ENCODE data around the gene ZBTB1. TPM values are rescaled to one million over a fixed set of nuclear protein-coding genes. Genes with fewer than 3 reads are reported as not detected.
A peak's percentile ranks its signal among the peaks of the same experiment; 100 is the strongest.

Gene ZBTB1
- 28.0 and 33.0 TPM in 2 replicates for total RNA-seq (2014; rRNA removed; shearing (Covaris generic))

GRCh38 chr14:64504310-64504896 is at the start of gene ZBTB1:
Gene ZBTB1, plus strand, starts transcription at chr14:64504770. Its CDS starts 16,735 bp downstream, at chr14:64521505.
- DNase-seq (ENCODE audit: low read depth), result peak; percentile 86

- no peak for DNase-seq (ENCODE audit: low read depth)
Measured at GRCh38 chr14:64459405-64460136, 45.0 kb upstream of the ZBTB1 start.

DNA sequence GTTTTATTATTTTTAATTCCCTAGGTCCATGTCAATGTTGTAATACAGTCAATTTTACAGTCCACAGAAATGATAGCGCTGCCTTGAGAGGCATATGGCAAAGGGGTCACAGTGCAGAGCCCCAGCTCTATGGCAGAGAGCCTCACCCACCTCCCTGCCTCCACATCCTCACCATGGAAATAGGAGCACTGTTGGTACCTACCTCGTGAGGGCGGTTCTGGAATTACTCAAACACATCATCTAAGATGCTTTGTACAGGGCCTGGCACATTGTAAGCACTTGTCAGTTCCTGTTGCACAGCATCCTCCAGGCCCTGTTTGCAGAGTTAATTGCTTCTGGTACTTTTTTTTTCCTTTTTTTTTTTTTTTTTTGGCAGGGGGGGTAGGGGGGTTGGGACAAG is 43.3 kb upstream of the ZBTB1 start:
- no peak for DNase-seq (ENCODE audit: low read depth)

- DNase-seq (ENCODE audit: low read depth), result no peak
Measured at GRCh38 chr14:64463195-64463594, 41.4 kb upstream of the ZBTB1 start.

- DNase-seq (ENCODE audit: low read depth), result no peak
Measured at GRCh38 chr14:64463873-64464272, 40.7 kb upstream of the ZBTB1 start.

GRCh38 chr14:64464651-64465050 is 39.9 kb upstream of the ZBTB1 start:
- DNase-seq (ENCODE audit: low read depth), result no peak

GRCh38 chr14:64465191-64465822 is 39.3 kb upstream of the ZBTB1 start, which contains the start of gene AKAP5:
Gene AKAP5, plus strand, starts transcription at chr14:64465499. Its CDS starts 2,896 bp downstream, at chr14:64468395.
- peak; percentile 31 for DNase-seq (ENCODE audit: low read depth)

DNA sequence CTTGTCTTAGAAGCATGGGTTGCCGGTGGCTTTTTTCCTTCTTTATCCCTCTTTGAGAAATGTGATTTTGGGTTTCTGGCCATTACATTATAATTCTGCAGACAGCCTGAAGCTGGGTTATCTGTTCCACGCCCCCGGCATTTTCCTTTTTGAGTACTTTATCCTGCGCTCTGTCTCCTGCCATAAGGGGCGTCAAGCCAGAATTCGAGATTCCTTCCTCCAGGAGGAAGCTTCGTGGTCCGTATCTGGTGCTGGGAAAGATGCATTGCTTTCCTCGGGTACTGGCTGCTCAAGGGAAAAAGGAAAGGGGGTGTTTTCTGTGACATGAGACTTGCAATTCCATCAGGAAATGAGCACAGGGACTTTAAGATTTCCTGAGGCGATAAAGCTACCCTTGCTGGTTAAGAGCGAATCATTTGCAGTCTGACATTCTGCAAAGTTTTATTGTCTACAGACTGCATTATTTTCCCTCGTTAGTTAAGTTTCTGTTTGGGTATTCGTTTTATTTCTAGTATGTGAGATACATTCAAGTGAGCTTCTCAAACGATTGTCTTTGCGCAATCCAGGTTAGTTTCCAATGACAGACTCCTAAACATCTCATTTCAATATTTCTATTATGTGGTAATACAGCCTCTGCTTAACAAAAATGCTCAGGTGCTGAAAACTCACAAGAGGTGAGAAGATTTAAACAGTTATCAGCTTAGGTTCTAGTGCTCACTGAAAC is 38.6 kb upstream of the ZBTB1 start:
- peak; percentile 44 for DNase-seq (ENCODE audit: low read depth)

GRCh38 chr14:64467101-64467500 is 37.5 kb upstream of the ZBTB1 start:
- no peak for DNase-seq (ENCODE audit: low read depth)

DNA sequence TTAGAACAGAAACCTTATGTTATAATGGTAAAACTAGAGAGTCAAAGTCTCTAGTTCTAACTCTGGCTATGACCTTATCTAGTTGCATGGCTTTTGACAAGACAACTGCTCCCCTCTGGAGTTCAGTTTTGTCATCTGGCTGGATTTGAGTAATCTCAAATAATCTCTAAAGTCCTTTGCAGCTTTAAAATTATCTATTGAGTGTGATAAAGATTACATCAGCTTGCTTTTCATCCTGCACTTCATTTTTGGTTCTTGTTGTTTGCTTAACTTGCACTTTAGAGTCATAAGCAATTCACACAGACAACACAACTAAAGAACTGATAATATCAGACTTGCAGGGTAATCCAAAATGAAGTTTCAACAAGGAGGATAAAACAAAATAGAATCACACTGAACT is 37.0 kb upstream of the ZBTB1 start:
- DNase-seq (ENCODE audit: low read depth), result no peak

- no peak for DNase-seq (ENCODE audit: low read depth)
Measured at GRCh38 chr14:64468451-64468850, 36.1 kb upstream of the ZBTB1 start.

GRCh38 chr14:64474041-64474440 is 30.5 kb upstream of the ZBTB1 start:
- no peak for DNase-seq (ENCODE audit: low read depth)

GRCh38 chr14:64474698-64475097 is 29.9 kb upstream of the ZBTB1 start:
- DNase-seq (ENCODE audit: low read depth), result no peak

- no peak for DNase-seq (ENCODE audit: low read depth)
Measured at GRCh38 chr14:64475585-64476273, 28.8 kb upstream of the ZBTB1 start.

DNA sequence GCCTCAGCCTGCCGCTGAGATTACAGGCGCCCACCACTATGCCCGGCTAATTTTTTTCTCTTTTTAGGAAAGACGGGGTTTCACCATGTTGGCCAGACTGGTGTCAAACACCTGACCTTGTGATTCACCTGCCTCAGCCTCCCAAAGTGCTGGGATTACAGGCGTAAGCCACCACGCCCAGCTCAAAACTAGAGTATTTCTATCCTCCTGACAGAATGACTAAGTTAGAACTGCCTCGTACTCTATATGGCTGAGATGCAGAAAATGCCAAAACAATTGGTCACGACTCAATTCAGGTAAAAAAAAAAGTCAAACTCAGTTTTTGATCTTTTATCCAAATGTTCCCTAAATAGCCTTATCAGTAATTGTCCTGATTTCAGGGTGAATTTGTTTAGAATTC is 28.1 kb upstream of the ZBTB1 start:
- DNase-seq (ENCODE audit: low read depth), result no peak

DNA sequence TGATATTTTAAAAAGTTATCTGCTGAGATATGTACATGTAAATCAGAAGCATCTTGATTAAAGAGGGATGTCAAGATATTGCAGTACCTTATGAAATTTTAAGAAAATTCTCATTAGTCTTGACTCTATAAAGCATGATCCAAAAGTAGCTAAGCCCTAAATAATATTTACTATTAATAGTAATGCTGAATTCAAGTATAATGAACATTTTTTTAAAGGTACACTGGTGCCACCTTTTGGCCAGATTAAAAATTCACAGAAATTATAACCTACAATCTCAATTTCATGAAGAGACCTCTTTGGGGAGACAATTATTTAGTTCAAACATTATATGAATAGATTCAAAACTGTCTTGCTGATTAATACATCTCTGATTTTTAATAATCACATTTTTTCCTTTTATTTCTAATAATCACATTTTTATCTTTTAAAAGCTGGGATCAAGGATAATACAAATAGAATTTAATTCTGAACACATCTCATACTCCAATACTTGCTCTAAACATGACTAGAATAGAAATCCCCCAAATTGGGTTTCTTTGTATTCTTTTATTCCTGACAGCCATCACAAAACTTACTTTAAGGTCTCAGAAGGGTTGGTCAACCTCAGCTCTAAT is 25.8 kb upstream of the ZBTB1 start:
- peak; percentile 19 for DNase-seq (ENCODE audit: low read depth)

DNA sequence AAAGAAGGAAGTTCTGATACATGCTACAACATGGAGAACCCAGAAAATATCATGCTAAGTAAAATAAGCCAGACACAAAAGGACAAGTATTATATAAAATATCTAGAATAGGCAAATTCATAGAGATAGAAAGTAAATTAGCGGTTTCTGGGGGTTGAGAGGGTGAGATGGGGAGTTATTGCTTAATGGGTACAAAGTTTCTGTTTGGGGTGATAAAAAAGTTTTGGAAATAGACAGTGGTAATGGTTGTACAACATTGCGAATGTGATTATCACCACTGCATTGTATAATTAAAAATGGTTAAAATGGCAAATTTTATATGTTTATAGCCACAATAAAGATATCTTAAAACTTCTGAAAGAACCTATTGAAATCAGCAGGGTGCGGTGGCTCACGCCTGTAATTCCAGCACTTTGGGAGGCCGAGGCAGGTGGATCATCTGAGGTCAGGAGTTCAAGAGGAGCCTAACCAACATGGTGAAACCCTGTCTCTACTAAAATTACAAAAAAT is 15.9 kb upstream of the ZBTB1 start:
- no peak for DNase-seq (ENCODE audit: low read depth)

- no peak for DNase-seq (ENCODE audit: low read depth)
Measured at GRCh38 chr14:64491637-64492036, 12.9 kb upstream of the ZBTB1 start.

DNA sequence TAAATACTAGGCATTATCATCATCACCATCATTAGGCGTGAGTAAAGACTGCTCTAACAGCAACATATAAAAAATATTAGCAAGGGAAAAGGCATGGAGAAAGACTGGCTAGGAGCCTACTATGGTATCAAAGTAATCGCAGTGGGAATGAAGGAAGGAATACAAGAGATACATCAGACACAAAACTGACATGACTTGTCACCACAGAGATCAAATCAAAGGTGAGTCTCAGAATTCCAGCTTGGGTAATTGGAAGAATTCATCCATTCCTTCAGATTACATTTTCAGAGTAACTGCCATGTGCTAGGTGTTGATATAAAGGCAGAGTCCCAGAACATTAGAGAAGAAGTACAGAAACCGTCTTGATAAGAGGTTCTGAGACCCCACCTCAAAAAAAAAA is 11.1 kb upstream of the ZBTB1 start:
- no peak for DNase-seq (ENCODE audit: low read depth)

DNA sequence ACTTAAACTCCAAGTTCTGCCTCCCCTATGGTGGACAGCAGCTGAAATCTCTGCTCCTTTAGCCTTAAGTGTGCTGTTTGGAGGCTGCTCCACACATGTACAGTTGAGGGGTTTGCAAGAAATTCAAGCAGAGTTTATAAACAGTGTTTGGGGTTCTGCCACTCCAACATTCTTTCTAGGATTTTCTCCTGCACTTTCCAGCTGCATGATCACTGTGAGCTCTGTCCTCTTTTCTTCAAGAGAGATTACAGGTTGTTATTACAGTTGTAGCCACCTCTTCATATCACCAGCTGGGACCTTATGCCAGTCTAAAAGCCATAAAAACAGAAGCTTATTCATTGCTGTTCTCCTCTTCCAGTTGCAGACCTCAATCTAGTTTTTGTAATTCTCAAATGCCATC is 9.3 kb upstream of the ZBTB1 start:
- DNase-seq (ENCODE audit: low read depth), result no peak

- no peak for DNase-seq (ENCODE audit: low read depth)
Measured at GRCh38 chr14:64496764-64497163, 7.8 kb upstream of the ZBTB1 start.

All from RPMI7951 (cell line).